Measurements from ENCODE around the gene BMPR2.
A peak's percentile ranks its signal among the peaks of the same experiment; 100 is the strongest.
"Not testable (repeated sequence)": the region's sequence is repeated elsewhere in the genome, so short reads cannot be mapped to it uniquely, and the experiment has no call there.

Gene BMPR2

GRCh38 chr2:202542142-202542541 is 166.0 kb downstream of the BMPR2 start:
- DNase-seq, result no peak

GRCh38 chr2:202545523-202545922 is 169.4 kb downstream of the BMPR2 start:
- no peak for DNase-seq

GRCh38 chr2:202545931-202546330 is 169.8 kb downstream of the BMPR2 start:
- DNase-seq, result no peak

GRCh38 chr2:202546499-202547141 is 170.5 kb downstream of the BMPR2 start:
- DNase-seq, result not testable (repeated sequence)

GRCh38 chr2:202548240-202548639 is 172.1 kb downstream of the BMPR2 start:
- no peak for DNase-seq

GRCh38 chr2:202551000-202551399 is 174.9 kb downstream of the BMPR2 start:
- not testable (repeated sequence) for DNase-seq

- DNase-seq, result no peak
Measured at GRCh38 chr2:202555356-202555755, 179.2 kb downstream of the BMPR2 start.

- DNase-seq, result no peak
Measured at GRCh38 chr2:202560200-202560599, 184.1 kb downstream of the BMPR2 start.

- no peak for DNase-seq
Measured at GRCh38 chr2:202564226-202564625, 188.1 kb downstream of the BMPR2 start.

- no peak for DNase-seq
Measured at GRCh38 chr2:202566286-202566685, 190.2 kb downstream of the BMPR2 start.

- DNase-seq, result no peak
Measured at GRCh38 chr2:202574541-202574940, 198.4 kb downstream of the BMPR2 start.

GRCh38 chr2:202575194-202575593 is 199.1 kb downstream of the BMPR2 start:
- not testable (repeated sequence) for DNase-seq

- DNase-seq, result no peak
Measured at GRCh38 chr2:202577250-202578183, 201.4 kb downstream of the BMPR2 start.

GRCh38 chr2:202582846-202583245 is 206.7 kb downstream of the BMPR2 start:
- DNase-seq, result not testable (repeated sequence)

- no peak for DNase-seq
Measured at GRCh38 chr2:202583709-202584219, 207.6 kb downstream of the BMPR2 start.

- DNase-seq, result peak; percentile 60 to 64
Measured at GRCh38 chr2:202588647-202589581, 212.8 kb downstream of the BMPR2 start.

- DNase-seq, result no peak
Measured at GRCh38 chr2:202589582-202589949, 213.4 kb downstream of the BMPR2 start.

- no peak for DNase-seq
Measured at GRCh38 chr2:202592566-202592965, 216.4 kb downstream of the BMPR2 start.

- no peak for DNase-seq
Measured at GRCh38 chr2:202599105-202599504, 223.0 kb downstream of the BMPR2 start.

- DNase-seq, result no peak
Measured at GRCh38 chr2:202599911-202600310, 223.8 kb downstream of the BMPR2 start.

GRCh38 chr2:202604699-202605098 is 228.6 kb downstream of the BMPR2 start:
- DNase-seq, result no peak

- DNase-seq, result no peak
Measured at GRCh38 chr2:202605174-202605573, 229.0 kb downstream of the BMPR2 start.
